Measurements from ENCODE around the gene FAM13A.

The FAM13A gene

DNA sequence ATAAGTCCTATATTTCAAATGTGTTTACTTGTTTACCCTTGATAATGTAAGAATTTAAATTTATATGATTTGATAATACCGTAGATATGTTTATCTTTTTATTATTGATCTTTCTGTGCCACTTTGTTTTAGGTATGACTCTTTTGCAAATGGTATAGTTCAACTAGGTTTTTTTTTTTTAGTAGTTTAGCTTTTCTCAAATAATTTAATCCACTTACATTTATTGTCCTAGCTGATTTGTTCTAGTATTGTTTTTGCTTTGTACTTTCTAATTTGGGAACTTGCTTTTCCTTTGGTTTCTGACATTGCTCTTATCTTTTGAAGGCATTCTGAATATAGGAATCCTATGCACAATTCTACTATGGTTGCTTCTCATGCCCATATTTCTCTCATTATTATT is 260.4 kb downstream of the FAM13A start:
- H3K27ac ChIP-seq (ENCODE audit: low read length), result no peak overlapping the region
- no peak overlapping the region for H3K9ac ChIP-seq (ENCODE audit: low read depth, low read length)
- H3K4me3 ChIP-seq (ENCODE audit: low read length), result no peak overlapping the region
- H3K4me1 ChIP-seq (ENCODE audit: insufficient read depth, low read length), result peaks cover 21% of the 10 kb centered on the region
- H3K9me3 ChIP-seq (ENCODE audit: insufficient read depth, low read depth, low read length), result no peaks in the 10 kb centered on the region; the same call in 1 of the 2 replicates
- H3K27me3 ChIP-seq (ENCODE audit: insufficient read depth, low read length), result no peaks in the 10 kb centered on the region
- no peaks in the 10 kb centered on the region for H3K36me3 ChIP-seq (ENCODE audit: insufficient read depth, low read depth, low read length)

DNA sequence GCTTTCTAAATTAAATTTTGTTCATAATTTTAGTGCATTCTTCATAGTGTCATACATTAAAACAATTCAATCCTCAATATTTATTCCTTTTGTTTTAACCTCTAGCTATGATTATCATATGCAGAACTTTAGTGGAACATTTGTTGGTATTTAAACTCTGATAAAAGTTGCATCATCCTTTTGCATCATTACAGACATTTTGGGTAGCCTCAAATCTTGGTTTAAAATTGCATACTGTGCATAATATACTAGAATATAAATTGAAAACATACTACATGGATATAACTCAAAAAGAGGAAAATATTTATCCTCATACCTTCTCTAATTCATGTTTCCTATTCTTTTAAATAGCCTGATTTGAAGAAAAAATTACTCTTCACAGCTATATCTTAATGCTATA is 262.0 kb downstream of the FAM13A start:
- no peaks in the 10 kb centered on the region for H3K27me3 ChIP-seq (ENCODE audit: insufficient read depth, low read length)
- H3K4me1 ChIP-seq (ENCODE audit: insufficient read depth, low read length), result peaks cover 24% of the 10 kb centered on the region
- H3K27ac ChIP-seq (ENCODE audit: low read length), result no peak overlapping the region
- no peaks in the 10 kb centered on the region; the same call in 1 of the 2 replicates for H3K9me3 ChIP-seq (ENCODE audit: insufficient read depth, low read depth, low read length)
- no peak overlapping the region for H3K4me3 ChIP-seq (ENCODE audit: low read length)
- H3K36me3 ChIP-seq (ENCODE audit: insufficient read depth, low read depth, low read length), result no peaks in the 10 kb centered on the region
- H3K9ac ChIP-seq (ENCODE audit: low read depth, low read length), result no peak overlapping the region

DNA sequence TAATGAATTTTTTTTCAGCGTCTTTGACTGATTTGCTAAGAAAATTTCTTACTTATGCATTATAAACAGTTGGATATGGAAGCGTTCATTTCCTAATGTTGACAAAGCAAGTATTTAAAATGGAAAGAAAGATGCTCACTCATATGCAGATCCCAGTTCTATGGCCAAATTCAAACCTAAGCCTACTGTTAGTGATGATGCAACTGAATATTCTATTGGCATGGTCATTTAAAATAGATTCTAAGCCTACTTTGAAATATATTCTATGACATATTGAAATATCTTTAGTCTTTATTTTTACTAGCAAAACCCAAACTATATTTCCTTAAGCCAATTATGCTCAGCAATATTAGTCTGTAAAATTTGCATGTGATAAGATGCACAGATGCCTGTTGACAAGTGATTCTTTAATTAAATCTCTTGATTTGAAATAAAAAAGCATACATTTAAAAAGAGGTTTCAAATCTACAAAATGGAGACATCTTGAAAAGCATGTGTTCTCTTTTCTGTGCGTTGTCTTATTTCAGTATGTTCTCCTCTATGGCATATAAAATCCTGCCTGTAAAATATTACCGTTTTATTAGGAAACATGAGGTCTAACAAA is 262.8 kb downstream of the FAM13A start:
- Histone ChIP-seq H3K9ac (ENCODE audit: low read depth, low read length) (no peak overlapping the region), H3K27me3 (ENCODE audit: insufficient read depth, low read length) (no peaks in the 10 kb centered on the region), H3K4me1 (ENCODE audit: insufficient read depth, low read length) (peaks cover 24% of the 10 kb centered on the region), H3K27ac (ENCODE audit: low read length) (no peak overlapping the region), H3K36me3 (ENCODE audit: insufficient read depth, low read depth, low read length) (no peaks in the 10 kb centered on the region), H3K4me3 (ENCODE audit: low read length) (no peak overlapping the region), H3K9me3 (ENCODE audit: insufficient read depth, low read depth, low read length) (no peaks in the 10 kb centered on the region; the same call in 1 of the 2 replicates)

- Histone ChIP-seq H3K9ac (ENCODE audit: low read depth, low read length) (no peak overlapping the region), H3K4me3 (ENCODE audit: low read length) (no peak overlapping the region), H3K4me1 (ENCODE audit: insufficient read depth, low read length) (peaks cover 24% of the 10 kb centered on the region), H3K9me3 (ENCODE audit: insufficient read depth, low read depth, low read length) (no peaks in the 10 kb centered on the region; the same call in 1 of the 2 replicates), H3K36me3 (ENCODE audit: insufficient read depth, low read depth, low read length) (no peaks in the 10 kb centered on the region), H3K27ac (ENCODE audit: low read length) (no peak overlapping the region), H3K27me3 (ENCODE audit: insufficient read depth, low read length) (no peaks in the 10 kb centered on the region)
These were observed 263.5 kb downstream of the FAM13A start for GRCh38 chr4:88793475-88793874.

DNA sequence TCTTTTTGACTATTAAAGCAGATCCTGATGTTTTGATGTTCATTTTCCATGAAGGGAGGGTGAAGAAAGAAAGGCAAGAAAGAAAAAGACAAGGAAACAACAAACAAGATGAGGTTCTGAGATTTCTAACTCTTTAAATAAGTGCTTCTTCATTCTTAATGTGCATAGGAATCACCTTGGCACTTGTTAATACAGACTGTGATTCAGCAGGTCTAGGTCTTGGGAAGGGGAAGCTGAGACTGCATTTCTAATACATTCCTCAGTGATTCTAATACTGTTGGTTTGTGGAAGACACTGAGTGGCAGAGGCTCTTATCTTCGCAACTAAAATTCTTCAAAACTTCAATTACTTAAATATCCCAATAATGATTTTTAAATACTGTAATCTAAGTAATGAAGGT is 264.2 kb downstream of the FAM13A start:
- no peak overlapping the region for H3K4me3 ChIP-seq (ENCODE audit: low read length)
- no peaks in the 10 kb centered on the region; the same call in 1 of the 2 replicates for H3K9me3 ChIP-seq (ENCODE audit: insufficient read depth, low read depth, low read length)
- peaks cover 24% of the 10 kb centered on the region for H3K4me1 ChIP-seq (ENCODE audit: insufficient read depth, low read length)
- H3K27ac ChIP-seq (ENCODE audit: low read length), result no peak overlapping the region
- H3K9ac ChIP-seq (ENCODE audit: low read depth, low read length), result no peak overlapping the region
- H3K27me3 ChIP-seq (ENCODE audit: insufficient read depth, low read length), result no peaks in the 10 kb centered on the region
- no peaks in the 10 kb centered on the region for H3K36me3 ChIP-seq (ENCODE audit: insufficient read depth, low read depth, low read length)

GRCh38 chr4:88792268-88792781 is 264.7 kb downstream of the FAM13A start:
- Histone ChIP-seq H3K4me1 (ENCODE audit: insufficient read depth, low read length) (peaks cover 24% of the 10 kb centered on the region), H3K27me3 (ENCODE audit: insufficient read depth, low read length) (no peaks in the 10 kb centered on the region), H3K27ac (ENCODE audit: low read length) (no peak overlapping the region), H3K9me3 (ENCODE audit: insufficient read depth, low read depth, low read length) (no peaks in the 10 kb centered on the region; the same call in 1 of the 2 replicates), H3K4me3 (ENCODE audit: low read length) (no peak overlapping the region), H3K36me3 (ENCODE audit: insufficient read depth, low read depth, low read length) (no peaks in the 10 kb centered on the region), H3K9ac (ENCODE audit: low read depth, low read length) (no peak overlapping the region)

GRCh38 chr4:88791274-88791673 is 265.7 kb downstream of the FAM13A start:
- H3K27ac ChIP-seq (ENCODE audit: low read length), result no peak overlapping the region
- H3K4me3 ChIP-seq (ENCODE audit: low read length), result no peak overlapping the region
- H3K4me1 ChIP-seq (ENCODE audit: insufficient read depth, low read length), result peaks cover 24% of the 10 kb centered on the region
- H3K36me3 ChIP-seq (ENCODE audit: insufficient read depth, low read depth, low read length), result peaks cover under 1% of the 10 kb centered on the region; the same call in 1 of the 2 replicates
- H3K9me3 ChIP-seq (ENCODE audit: insufficient read depth, low read depth, low read length), result no peaks in the 10 kb centered on the region
- no peak overlapping the region for H3K9ac ChIP-seq (ENCODE audit: low read depth, low read length)
- H3K27me3 ChIP-seq (ENCODE audit: insufficient read depth, low read length), result no peaks in the 10 kb centered on the region

DNA sequence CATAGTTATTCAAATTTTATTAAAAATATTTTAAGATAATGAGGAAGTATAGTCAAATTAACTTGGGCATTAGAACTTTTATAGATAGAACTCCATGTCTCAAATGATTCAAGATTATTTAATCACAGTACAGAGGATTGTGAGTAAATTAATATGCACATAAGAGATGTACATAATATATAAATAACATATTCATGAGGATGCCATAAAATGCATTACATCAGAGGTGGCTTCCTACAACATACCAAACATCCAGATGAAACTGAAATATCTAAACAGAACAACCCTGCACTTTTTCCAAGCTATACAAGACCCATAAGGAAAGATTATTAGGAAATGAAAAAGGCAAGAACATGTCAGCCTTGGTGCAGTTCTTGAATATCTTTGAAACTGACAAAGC is 268.1 kb downstream of the FAM13A start:
- no peaks in the 10 kb centered on the region for H3K9me3 ChIP-seq (ENCODE audit: insufficient read depth, low read depth, low read length)
- H3K27ac ChIP-seq (ENCODE audit: low read length), result no peak overlapping the region
- H3K9ac ChIP-seq (ENCODE audit: low read depth, low read length), result no peak overlapping the region
- H3K36me3 ChIP-seq (ENCODE audit: insufficient read depth, low read depth, low read length), result peaks cover 9% of the 10 kb centered on the region; the same call in 1 of the 2 replicates
- H3K27me3 ChIP-seq (ENCODE audit: insufficient read depth, low read length), result no peaks in the 10 kb centered on the region
- peaks cover 19% of the 10 kb centered on the region for H3K4me1 ChIP-seq (ENCODE audit: insufficient read depth, low read length)
- H3K4me3 ChIP-seq (ENCODE audit: low read length), result no peak overlapping the region

DNA sequence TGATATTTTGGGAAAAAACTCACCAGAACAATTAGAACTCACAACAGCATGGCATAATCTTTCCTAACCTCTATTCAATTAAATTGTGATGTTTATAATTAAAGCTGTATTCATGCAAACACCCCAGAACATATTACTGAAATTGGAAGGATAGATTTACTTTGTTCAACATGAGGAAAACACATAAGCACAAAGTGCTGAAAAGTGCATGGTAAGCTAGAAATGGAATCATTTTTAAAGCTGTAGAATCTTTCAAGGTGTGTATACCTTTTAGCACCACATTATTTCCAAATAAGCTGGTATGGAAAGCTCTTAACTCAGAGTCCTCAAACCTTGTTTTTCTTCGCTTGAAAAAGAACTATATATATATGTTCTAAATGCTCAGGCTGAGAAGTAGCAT is 268.6 kb downstream of the FAM13A start:
- H3K27me3 ChIP-seq (ENCODE audit: insufficient read depth, low read length), result no peaks in the 10 kb centered on the region
- no peaks in the 10 kb centered on the region for H3K9me3 ChIP-seq (ENCODE audit: insufficient read depth, low read depth, low read length)
- H3K36me3 ChIP-seq (ENCODE audit: insufficient read depth, low read depth, low read length), result peaks cover 9% of the 10 kb centered on the region; the same call in 1 of the 2 replicates
- H3K9ac ChIP-seq (ENCODE audit: low read depth, low read length), result no peak overlapping the region
- H3K27ac ChIP-seq (ENCODE audit: low read length), result no peak overlapping the region
- H3K4me3 ChIP-seq (ENCODE audit: low read length), result no peak overlapping the region
- H3K4me1 ChIP-seq (ENCODE audit: insufficient read depth, low read length), result peaks cover 16% of the 10 kb centered on the region

DNA sequence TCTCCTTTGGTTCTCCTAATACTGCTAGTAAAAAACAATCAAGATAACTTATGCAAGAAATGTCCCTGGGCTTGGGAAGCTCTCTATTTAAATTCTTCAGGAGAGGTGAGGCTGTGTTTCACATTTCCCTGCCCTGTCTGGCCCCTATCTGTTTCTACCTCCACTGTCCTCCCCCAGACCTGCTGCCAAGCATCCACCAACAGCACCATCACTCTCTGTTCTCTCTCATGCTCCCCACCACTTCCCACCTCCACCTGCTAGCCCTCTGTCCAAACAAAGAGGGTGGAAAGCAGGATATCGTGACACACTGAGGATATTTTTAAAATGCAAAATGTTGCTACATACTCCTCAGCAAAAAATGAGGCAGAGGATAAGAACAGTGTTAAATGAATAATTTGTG is 271.0 kb downstream of the FAM13A start:
- Histone ChIP-seq H3K4me1 (ENCODE audit: insufficient read depth, low read length) (0 out of 2 replicates have a peak, but pooled peaks cover under 1% of the 10 kb centered on the region), H3K9me3 (ENCODE audit: insufficient read depth, low read depth, low read length) (no peaks in the 10 kb centered on the region), H3K36me3 (ENCODE audit: insufficient read depth, low read depth, low read length) (peaks cover 9% of the 10 kb centered on the region; the same call in 1 of the 2 replicates), H3K27ac (ENCODE audit: low read length) (no peak overlapping the region), H3K4me3 (ENCODE audit: low read length) (no peak overlapping the region), H3K27me3 (ENCODE audit: insufficient read depth, low read length) (no peaks in the 10 kb centered on the region), H3K9ac (ENCODE audit: low read depth, low read length) (no peak overlapping the region)

DNA sequence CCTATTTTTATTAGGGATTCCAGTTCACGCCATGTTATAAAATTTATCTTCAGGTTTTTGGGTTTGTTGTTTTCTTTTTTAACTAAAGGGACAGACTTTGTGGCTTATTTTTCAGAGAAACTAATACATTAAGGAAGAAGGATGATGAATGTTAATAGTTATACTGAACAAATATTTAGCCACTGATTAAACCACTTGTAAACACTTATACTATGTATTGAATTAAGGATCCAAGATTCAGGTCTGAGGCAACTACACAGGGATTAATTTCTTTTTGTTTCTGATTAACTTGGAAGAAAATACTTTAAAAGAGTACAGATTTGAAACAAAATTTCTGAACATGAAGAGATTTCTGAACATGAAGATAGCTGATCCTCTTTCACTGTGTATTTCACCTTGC is 276.6 kb downstream of the FAM13A start:
- Histone ChIP-seq H3K36me3 (ENCODE audit: insufficient read depth, low read depth, low read length) (peaks cover under 1% of the 10 kb centered on the region; the same call in 1 of the 2 replicates), H3K4me1 (ENCODE audit: insufficient read depth, low read length) (no peaks in the 10 kb centered on the region), H3K9ac (ENCODE audit: low read depth, low read length) (no peak overlapping the region), H3K4me3 (ENCODE audit: low read length) (no peak overlapping the region), H3K27ac (ENCODE audit: low read length) (no peak overlapping the region), H3K9me3 (ENCODE audit: insufficient read depth, low read depth, low read length) (no peaks in the 10 kb centered on the region), H3K27me3 (ENCODE audit: insufficient read depth, low read length) (no peaks in the 10 kb centered on the region)

- H3K4me3 ChIP-seq (ENCODE audit: low read length), result no peak overlapping the region
These were observed 277.6 kb downstream of the FAM13A start for GRCh38 chr4:88779431-88779830.

More at GRCh38 chr4:88779431-88779830, 277.6 kb downstream of the FAM13A start:
- Histone ChIP-seq H3K9ac (ENCODE audit: low read depth, low read length) (no peak overlapping the region), H3K27me3 (ENCODE audit: insufficient read depth, low read length) (no peaks in the 10 kb centered on the region), H3K27ac (ENCODE audit: low read length) (no peak overlapping the region), H3K4me1 (ENCODE audit: insufficient read depth, low read length) (no peaks in the 10 kb centered on the region), H3K36me3 (ENCODE audit: insufficient read depth, low read depth, low read length) (no peaks in the 10 kb centered on the region), H3K9me3 (ENCODE audit: insufficient read depth, low read depth, low read length) (no peaks in the 10 kb centered on the region)

Data from iPS-20b (cell line).